GM23338 (cell line): ENCODE data around the gene CDK10.

Source experiments
- EZH2phosphoT487 ChIP-seq: fragments of 200-600 bp; sonication (generic); IDR thresholded peaks from one replicate; pipeline ENCODE4 v1.8.1; 2018; ENCODE audit warnings: antibody characterized with exemption; ENCODE audit not compliant: unreplicated experiment
- POLR2AphosphoS5 ChIP-seq: IDR thresholded peaks from 2 replicates; pipeline ENCODE4 v1.6.1; 2016; ENCODE audit warnings: antibody characterized with exemption, low read depth
- ZNF114 ChIP-seq: fragments of 250-450 bp; sonication (Bioruptor Pico); IDR thresholded peaks from 2 replicates; pipeline ENCODE4 v1.5.0; 2020; ENCODE audit warnings: mild to moderate bottlenecking, moderate library complexity
- TF ChIP-seq, protein P1 (sequence below), 2 experiments: fragments of 200-600 bp in 1 of 2; sonication (generic) in 1 of 2; conservative IDR thresholded peaks; 2 replicates each; pipeline versions ENCODE4 v1.5.1 to v1.6.1; 2016 to 2017; ENCODE audit warnings: antibody characterized with exemption in 2 of 2, low read depth in 2 of 2, mild to moderate bottlenecking in 2 of 2, moderate library complexity in 1 of 2

DNA sequence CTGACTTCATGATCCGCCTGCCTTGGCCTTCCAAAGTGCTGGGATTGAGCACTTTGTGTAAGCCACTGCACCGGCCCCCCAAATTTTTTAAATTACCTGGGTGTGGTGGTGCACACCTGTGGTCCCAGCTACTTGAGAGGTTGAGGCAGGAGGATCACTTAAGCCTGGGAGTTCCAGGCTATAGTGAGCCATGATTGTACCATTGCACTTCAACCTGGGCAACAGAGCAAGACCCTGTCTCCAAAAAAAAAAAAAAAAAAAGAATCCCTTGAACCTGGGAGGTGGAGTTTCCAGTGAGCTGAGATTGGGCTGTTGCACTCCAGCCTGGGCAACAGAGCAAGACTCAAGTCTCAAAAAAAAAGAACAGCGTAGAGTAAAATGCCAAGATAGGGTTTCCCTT, 50.1 kb downstream of the CDK10 start:
- TF ChIP-seq, protein P1, sequence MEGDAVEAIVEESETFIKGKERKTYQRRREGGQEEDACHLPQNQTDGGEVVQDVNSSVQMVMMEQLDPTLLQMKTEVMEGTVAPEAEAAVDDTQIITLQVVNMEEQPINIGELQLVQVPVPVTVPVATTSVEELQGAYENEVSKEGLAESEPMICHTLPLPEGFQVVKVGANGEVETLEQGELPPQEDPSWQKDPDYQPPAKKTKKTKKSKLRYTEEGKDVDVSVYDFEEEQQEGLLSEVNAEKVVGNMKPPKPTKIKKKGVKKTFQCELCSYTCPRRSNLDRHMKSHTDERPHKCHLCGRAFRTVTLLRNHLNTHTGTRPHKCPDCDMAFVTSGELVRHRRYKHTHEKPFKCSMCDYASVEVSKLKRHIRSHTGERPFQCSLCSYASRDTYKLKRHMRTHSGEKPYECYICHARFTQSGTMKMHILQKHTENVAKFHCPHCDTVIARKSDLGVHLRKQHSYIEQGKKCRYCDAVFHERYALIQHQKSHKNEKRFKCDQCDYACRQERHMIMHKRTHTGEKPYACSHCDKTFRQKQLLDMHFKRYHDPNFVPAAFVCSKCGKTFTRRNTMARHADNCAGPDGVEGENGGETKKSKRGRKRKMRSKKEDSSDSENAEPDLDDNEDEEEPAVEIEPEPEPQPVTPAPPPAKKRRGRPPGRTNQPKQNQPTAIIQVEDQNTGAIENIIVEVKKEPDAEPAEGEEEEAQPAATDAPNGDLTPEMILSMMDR (conservative IDR thresholded peaks at IDR 0.05; ENCODE audit: low read depth in 2 of 2) = no peak
- no peak for TF ChIP-seq ZNF114 (CRISPR knock-in tag)
- no peak for TF ChIP-seq EZH2phosphoT487
- no peak for TF ChIP-seq POLR2AphosphoS5
